Skeletal muscle cell (primary cell): ENCODE results near the gene WDR12.
"Not testable (repeated sequence)": the region's sequence is repeated elsewhere in the genome, so short reads cannot be mapped to it uniquely, and the experiment has no call there.

ENCODE experiments used
- DNase-seq: peaks from one replicate; pipeline ENCODE4 v3.0.0-alpha.2; 2010; ENCODE audit warnings: low read depth
- H3K4me3 ChIP-seq: 2 replicates; pipeline ENCODE4 v1.5.1; 2011; ENCODE audit warnings: low read depth, mild to moderate bottlenecking, control low read depth, low read length, moderate library complexity

The WDR12 gene

DNA sequence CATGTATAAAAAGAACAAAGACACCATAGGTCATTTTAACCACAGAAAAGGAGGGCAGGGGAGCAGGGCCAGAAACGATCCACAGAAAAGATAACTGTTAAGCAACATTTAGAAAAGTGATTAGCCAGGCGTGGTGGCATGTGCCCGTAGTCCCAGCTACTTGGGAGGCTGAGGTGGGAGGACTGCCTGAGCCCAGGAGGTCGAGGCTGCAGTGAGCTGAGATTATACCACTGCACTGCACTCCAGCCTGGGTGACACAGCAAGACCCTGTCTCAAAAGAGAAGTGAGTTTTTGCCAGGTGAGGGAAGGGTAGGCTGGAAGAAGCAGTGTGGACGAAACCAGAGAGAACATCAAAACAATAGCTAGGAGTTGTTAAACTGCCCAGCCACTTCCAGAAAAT, 3.3 kb downstream of the WDR12 start:
- H3K4me3 ChIP-seq = no peak overlapping the region
- no peak for DNase-seq

DNA sequence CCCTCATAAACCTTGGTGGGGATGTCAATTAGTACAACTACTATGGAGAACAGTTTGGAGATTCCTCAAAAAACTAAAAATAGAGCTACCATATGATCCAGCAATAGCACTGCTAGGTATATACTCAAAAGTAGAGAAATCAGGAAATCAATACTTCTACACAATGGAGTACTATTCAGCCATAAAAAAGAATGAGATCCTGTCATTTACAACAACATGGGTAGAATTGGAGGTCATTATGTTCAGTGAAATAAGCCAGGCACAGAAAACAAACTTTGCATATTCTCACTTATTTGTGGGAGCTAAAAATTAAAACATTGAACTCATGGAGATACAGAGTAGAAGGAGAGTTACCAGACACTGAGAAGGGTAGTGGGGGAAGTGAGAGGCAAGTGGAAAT, 6.0 kb downstream of the WDR12 start:
- not testable (repeated sequence) for DNase-seq, H3K4me3 ChIP-seq

DNA sequence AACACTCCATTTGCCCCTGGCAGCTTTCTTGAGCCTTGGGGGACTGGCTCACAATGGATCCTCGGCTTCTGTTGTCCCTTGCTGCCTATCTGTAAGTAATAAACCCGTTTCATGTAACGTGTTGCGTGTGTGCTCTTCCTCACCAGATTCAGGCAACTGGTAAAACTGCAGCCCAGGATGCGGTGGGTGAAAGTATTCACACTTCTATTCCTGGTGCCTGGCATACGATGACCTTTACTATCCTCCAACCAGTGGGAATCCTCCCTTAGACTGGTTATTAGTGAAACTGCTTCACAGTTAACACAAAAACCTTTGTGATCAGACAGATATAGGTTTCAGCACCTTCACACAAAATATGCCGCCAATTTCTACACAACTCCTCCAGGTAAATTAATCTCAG, 26.3 kb downstream of the WDR12 start:
- DNase-seq = no peak
- no peak overlapping the region for H3K4me3 ChIP-seq

DNA sequence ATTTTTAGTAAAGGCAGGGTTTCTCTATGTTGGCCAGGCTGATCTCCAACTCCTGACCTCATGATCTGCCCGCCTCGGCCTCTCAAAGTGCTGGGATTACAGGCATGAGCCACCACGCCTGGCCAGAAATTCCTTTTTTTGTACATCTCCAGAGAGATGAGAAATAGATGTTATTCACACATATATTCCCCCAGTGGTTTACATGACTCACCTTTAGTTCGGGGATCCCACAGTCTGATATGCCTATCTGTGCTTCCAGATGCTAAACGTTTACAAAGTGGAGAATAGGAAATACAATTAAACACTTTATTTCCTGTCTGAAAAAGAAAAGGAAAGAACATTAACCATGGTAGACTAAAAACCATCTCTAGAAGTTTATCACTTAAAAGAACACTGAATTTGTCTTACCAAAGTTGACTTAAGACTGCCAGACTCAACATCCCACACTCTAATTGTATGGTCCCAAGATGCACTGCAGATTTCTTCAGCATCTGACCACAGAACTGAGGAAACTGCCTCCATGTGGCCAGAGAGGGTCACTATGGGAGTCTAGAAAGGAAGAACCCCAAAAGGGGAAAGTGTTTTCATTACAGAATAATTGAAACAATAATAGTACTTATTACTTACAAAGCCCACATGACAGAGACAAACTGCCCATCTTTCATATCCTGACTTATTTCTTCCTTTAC, 27.3 kb downstream of the WDR12 start:
- DNase-seq = no peak
- no peak overlapping the region for H3K4me3 ChIP-seq

DNA sequence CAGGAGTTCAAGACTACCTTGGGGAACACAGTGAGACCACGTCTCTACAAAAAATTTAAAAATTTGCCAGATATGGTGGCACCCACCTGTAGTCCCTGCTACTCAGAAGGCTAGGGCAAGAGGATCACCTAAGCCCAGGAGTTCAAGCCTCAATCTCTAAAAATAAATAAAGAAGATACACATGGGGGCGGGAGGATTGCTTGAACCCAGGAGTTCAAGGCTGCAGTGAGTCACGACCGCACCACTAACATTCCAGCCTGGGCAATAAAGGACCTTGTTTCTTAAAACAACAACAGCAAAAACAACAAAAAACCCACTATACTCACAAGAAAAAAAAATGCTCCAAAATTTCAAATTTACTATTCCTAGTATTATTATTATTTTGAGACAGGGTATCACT, 29.9 kb downstream of the WDR12 start:
- H3K4me3 ChIP-seq = no peak overlapping the region
- no peak for DNase-seq

DNA sequence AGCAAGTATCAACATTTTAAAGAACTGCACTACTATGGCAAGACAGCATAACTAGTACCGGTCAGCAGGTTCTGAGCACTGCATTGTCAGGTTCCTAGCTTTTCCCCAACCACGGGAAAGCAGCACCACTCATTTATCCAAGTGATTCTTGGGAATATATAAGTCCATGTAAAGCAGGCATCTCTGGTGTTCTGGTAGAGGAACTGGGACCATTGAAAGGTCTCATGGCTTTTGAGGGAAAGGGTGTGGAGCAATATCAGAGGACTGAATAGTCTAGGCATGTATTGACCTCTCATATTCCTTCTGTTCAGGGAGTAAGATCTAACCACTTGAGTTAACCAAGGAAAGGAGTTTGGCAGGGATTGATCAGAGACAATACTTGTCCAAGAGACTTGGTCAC, 33.8 kb downstream of the WDR12 start:
- H3K4me3 ChIP-seq = no peak overlapping the region
- DNase-seq = no peak

DNA sequence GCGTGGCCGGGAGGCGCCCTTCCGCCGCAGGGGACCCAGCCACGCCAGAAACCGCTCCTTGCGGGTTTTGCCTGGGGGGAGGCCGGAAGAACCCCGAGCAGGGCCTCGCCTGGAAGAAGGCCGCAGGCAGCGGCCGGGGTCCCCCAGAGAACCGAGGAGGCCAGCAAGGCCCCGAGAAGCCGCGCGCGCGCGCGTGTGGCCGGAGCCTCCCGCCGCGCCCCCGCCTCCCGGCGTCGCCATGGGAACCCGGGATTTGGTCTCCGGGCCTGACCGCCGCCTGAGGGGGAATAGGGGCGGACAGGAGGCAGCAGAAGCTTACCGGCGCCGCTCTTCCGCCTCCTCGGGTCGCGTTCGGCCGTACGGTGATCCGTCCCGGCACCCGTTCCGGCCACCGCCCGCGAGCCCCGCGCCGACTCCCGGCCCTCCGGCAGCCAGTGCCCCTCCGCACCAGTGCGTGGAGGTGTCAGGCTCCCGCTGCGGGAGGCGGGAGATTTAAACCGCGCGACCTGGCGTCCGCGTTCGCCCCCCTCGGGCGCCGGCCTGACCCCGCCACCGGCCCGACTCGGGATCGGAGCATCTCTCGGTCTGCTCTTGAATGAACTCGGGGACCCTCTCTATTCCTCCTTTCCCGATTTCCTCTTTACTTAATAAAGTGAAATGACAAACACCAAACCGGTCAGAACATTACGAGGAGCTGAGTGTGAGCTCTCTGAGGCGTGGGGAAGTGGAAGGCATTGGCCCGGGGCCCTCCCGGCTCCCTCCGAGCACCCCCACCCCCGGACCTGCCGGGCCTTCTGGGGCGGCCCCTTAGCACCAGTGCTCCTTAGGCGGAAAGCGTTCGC, 40.0 kb downstream of the WDR12 start, which contains the start of gene ICA1L:
ICA1L (minus strand) TSS at position 467 of the 842 bp plus-strand sequence. CDS start 42,757 bp downstream, outside the sequence.
- H3K4me3 ChIP-seq = peak within 1 kb of the TSS; percentile 76
- DNase-seq = no peak

DNA sequence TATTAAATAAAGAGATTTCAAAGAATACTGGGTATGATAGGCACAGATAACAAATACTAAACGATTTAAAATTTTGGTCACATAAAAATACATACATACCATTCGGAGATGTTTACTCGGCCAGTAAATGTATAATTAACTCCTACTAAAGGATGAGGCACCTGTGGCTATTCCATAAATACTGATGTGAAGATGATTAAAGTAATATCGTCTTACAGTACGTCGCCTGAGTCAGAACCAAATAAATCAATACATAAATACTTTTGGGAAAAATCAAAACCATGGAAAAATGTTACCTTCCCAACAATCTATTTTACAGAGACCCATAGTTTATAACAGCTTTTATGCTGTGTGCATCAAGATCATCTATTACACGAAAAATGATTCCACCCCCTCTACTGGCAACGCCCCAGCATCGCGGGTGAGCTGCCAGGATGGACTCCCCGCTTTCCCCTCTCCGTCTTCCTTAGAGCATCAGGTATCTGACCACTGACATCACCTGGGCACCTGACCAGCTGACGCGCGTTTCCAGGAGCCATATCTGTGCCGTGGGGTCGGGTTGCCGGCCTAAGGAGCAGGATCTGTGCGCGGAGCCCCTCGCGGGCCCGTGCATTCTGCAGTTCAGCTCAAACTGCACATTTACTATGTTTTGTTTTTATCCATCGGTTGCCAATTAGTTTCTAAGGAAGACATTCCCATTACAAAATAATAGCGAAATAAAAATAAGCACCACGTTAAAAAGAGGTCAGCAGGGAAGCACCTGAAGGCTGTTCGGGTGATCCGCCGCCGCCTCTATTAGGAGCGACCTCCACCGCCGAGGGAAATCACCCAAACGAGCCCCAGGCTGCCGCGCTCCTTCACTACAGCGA, 40.8 kb downstream of the WDR12 start:
- H3K4me3 ChIP-seq = peak overlapping the region; percentile 76
- DNase-seq = no peak

DNA sequence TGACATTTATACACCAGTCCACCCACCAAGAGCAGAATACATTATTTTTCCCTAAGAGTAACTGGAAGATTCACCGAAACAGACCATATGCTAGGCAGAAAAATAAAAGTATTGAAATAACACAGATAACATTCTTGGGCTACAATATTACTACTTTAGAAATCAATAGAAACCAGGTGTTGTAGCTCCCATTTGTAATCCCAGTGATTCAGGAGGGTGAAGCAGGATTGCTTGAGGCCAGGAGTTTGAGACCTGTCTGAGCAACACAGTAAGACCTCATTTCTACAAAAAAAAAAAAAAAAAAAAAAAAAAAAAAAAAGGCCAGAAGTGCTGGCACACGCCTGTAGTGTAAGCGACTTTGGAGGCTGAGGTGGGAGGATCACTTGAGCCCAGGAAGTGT, 49.5 kb downstream of the WDR12 start:
- no peak for DNase-seq
- H3K4me3 ChIP-seq = no peak overlapping the region

DNA sequence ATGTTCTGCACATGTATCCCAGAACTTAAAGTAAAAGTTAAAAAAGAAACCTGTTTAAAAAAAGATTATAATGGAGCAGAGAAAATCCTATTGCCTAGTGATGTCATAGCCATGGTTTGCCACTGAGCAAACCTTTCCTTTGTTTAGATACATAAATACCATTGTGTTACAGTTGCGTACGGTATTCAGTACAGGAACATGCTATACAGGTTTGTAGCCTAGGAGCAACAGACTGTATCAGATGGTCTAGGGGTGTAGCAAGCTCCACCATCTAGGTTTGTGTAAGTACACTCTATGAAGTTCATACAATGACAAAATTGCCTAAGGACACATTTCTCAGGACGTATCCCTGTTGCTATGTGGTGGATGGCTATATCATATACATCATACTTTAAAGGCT, 52.9 kb downstream of the WDR12 start:
- no peak overlapping the region for H3K4me3 ChIP-seq
- no peak for DNase-seq

DNA sequence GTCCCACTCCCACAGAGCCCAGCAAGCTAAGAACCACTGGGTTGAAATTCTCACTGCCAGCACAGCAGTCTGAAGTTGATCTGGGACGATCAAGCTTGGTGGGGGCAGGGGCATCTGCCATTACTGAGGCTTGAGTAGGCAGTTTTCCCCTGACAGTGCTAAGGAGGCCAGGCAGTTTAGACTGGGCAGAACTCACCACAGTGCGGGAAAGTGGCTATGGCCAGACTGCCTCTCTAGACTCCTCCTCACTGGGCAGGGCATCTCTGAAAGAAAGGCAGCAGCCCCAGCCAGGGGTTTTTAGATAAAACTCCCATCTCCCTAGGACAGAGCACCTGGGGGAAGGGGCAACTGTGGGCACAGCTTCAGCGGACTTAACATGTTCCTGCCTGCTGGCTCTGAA, 62.1 kb downstream of the WDR12 start:
- H3K4me3 ChIP-seq, DNase-seq: not testable (repeated sequence)

DNA sequence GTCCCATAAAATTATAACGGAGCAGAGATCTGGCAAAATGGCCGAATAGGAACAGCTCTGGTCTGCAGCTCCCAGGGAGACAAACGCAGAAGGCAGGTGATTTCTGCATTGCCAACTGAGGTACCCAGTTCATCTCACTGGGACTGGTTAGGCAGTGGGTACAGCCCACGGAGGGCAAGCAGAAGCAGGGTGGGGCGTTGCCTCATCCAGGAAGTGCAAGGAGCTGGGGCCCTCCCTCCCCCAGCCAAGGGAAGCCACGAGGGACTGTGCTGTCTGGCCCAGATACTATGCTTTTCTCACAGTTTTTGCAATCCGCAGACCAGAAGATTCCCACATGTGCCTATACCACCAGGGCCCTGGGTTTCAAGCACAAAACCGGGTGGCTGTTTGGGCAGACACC, 62.7 kb downstream of the WDR12 start:
- DNase-seq = no peak
- no peak overlapping the region for H3K4me3 ChIP-seq

DNA sequence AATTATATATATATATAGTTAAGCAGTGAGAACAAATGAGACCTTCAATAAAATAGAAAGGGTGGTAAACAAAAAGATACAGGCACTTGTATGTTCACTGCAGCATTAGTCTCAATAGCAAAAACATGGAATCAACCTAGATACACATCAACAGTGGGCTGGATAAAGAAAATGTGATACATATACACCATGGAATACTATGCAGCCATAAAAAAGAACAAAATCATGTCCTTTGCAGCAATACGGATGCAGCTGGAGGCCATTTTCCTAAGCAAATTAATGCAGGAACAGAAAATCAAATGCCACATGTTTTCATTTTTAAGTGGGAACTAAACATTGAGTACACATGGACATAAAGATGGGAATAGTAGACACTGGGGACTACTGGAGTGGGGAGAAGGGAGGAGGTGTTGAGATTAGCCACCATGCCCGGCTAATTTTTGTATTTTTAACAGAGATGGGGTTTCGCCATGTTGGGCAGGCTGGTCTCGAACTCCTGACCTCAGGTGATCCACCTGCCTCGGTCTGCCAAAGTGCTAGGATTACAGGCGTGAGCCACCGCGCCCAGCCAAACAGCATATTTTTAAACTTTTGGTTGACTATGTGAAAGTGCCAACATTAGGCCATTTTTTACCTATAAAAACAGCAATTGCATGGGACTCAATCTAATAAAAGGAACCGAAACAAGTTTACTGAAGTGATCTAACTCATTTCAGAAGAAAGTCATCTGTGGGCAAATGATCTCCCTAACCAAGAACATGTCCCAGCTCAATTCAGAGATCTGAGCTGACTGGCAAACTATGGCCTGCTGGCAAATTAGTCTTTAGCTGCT, 63.6 kb downstream of the WDR12 start:
- DNase-seq = no peak

DNA sequence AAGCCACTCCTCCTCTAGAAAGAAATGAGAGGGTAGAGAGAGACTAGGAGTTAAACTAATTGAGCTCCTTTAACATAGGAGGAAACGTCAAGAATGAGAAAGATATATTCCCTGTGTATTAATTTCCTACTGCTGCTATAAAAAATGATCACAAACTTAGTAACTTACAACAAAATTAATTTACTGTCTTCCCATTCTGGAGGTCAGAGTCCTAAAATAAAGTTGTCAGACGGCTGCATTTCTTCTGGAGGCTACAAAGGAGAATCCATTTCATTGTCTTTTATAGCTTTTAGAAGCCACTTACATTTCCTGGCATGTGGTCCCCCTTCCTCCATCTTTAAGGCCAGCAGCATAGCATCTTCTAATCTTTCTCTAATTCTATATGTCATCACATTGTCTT, 66.8 kb downstream of the WDR12 start:
- H3K4me3 ChIP-seq = no peak overlapping the region
- DNase-seq = no peak

More for the DNA sequence above, 63.6 kb downstream of the WDR12 start:
- no peak overlapping the region for H3K4me3 ChIP-seq

DNA sequence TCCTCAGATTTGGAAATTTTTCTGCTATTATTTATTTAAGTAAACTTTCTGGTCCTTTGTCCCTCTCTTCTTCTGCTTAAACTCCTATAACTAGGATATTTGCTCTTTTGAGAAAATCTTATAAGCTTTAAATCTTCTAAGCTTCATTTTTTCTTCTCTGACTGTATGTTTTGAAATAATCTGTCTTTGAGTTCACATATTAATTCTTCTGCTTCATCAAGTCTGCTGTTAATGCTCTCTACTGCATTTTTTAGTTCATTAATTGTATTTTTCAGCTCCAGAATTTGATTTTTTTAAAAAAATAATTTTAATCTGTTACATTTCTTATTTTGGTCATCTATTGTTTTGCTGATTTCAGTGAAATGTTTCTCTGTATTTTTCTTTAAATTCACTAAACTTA, 68.8 kb downstream of the WDR12 start:
- no peak for DNase-seq
- H3K4me3 ChIP-seq = no peak overlapping the region

DNA sequence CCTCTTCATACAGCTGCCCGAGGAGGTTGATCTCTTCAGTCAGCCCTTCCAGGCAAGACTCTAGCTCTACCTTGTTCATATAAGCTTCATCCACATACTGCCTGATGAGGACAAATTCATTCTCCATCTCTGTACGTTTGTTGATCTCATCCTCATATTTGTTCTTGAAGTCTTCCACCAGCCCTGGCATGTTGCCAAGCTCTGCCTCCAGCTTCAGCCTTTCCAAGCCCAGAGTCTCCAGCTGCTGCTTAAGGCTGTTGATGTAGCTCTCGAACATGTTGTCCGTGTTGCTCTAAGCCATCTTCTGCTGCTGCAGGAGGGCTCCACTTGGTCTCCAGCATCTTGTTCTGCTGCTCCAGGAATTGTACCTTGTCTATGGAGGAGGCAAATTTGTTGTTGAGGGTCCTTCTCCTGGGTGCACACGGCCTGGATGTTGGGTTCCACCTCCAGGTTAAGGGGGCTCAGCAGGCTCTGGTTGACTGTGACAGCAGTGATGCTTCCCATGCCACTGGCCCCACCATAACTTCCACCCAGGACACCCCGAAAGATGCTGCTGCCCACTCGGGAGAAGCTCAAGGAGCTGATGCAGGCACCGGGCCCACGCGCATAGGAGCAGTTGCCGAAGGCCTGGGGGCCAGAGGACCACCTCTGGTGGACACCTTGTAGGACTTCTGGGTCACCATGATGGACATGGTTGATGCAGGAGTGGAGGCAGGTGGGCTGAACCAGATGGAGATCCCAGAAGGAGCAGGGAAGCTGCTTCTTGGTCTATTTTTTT, 70.2 kb downstream of the WDR12 start:
- DNase-seq = no peak
- H3K4me3 ChIP-seq = no peak overlapping the region

DNA sequence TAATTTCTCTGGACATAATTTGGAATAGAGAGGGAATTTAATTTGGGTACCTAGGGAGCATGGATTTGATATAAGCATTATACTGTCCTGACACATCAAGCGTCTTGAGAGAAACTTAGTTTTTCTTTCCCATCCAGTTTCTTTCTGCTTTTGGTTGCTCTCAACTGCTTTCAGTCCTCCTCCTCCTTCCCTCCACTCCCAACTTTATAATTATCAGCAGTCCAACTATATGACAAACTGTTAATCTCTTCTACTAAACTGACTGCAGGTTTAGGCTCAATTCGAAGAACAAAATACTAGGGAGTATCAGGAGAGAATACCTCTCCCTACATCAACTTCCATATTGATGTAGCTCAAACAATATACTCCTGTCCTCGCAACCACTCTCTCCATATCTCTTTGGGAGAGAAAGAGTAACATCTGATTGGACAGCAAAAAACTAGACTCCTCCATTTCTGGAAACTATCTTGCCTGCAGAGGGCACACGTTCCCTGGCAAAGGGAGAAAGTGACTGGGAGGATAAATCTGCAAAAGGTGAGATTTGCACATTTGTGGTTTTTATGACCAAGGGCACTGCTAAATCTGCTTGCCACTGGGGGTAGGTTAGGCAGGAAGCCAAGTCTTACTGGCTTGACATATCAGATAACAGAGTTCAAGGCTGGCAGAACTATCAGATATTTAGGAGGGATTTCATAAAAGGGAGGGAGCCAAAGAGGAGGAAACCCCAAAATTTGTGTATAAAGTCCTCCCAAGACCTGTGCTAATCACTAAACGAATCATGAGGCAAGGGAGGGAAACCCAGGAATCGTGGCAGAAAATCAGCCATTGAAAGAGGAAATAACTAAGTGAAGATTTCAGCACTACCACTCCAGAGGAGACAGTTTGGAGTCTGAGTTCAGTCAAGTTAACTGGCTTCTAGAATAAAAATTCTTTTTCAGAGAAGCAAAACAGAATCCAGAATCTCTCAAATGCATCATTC, 79.9 kb downstream of the WDR12 start:
- no peak for DNase-seq
- H3K4me3 ChIP-seq = no peak overlapping the region
